IPS-11a (cell line): ENCODE data around the gene SLC66A2.

ENCODE experiments used
- H3K4me3 ChIP-seq: one replicate; pipeline ENCODE4 v1.5.1; 2013; ENCODE audit warnings: low read depth, low read length, control low read depth

Gene SLC66A2

GRCh38 chr18:79952456-79952995, 1.1 kb upstream of the SLC66A2 start:
- H3K4me3 ChIP-seq = peak overlapping the region; percentile 37

DNA sequence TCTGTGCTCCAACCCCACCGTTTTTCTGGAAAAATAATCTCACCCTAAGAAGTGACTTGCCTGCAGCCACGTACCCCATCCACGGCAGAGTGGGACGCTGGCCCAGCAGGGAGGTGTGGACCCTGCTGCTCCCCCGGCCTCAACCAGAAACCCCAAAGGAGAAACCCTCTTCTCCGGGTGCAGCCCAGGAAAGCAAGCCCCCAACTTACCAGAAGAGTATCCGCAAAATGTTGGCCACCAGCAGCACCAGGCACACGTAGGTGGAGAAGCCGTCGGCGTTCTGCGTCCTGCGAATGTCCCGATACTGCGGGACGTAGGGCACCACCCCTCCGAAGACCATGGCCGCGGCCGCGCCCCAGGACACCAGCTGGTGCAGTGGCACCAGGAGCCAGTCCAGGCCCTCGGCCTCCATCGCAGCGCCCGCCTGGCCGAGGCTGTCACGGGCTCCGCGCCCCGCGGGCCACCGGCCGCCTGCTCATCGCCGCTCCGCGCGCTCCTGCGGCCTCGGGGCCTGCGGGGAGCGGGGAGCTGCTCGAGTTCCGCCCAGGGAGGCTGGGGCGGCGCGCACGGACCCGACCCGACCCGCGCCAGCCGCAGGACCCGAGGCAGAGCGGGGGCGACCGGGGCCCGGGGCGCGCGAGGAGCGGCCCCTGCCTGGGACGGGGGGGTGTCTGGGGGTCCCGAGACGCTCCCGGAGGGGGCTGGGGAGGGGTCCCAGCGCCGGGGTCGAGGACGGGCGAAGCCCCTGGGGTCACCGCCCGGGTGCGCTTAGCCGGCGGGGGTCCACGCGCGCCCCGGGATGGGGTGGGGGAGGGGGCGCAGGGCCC, 725 bp downstream of the SLC66A2 start:
- H3K4me3 ChIP-seq = peak overlapping the region; percentile 57

DNA sequence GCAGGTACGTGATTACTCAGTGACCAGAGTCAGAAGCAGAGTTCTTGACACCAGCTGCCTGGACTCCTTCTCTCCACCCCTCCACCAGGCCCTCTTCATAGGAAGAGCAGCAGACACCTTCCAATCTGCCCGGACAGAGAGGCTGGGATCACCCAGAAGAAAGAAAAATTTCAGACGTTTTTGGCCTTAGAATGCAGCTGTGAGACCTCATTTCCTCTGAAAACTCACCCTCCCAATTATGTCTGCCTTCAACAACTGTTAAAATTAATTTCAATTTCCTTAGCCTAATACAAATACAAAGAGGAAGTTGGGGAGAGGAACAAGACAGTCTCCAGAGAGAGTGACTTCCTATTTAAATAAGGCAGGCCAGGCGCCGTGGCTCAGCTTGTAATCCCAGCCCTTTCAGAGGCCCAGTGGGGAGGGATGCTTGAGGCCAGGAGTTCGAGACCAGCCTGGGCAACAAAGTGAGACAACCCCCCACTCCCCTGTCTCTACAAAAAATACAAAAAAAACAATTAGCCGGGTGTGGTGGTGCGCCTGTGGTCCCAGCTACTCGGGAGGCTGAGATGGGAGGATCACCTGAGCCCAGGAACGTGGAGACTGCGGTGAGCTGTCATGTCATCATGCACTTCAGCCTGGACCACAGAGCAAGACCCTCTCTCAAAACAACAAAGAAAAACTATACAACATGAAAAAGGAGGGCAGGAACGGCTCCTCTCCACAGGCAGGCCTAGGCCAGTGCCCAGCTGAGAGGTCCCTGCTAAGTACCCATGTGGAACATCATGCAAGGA, 1.6 kb downstream of the SLC66A2 start:
- H3K4me3 ChIP-seq = peak overlapping the region; percentile 57

GRCh38 chr18:79948719-79949411, 2.6 kb downstream of the SLC66A2 start:
- H3K4me3 ChIP-seq = no peak overlapping the region

GRCh38 chr18:79947881-79948610, 3.4 kb downstream of the SLC66A2 start:
- no peak overlapping the region for H3K4me3 ChIP-seq

- no peak overlapping the region for H3K4me3 ChIP-seq
These were observed 4.2 kb downstream of the SLC66A2 start for GRCh38 chr18:79947054-79947755.

- no peak overlapping the region for H3K4me3 ChIP-seq
These were observed 6.1 kb downstream of the SLC66A2 start for GRCh38 chr18:79945118-79946042.

GRCh38 chr18:79944746-79945117, 6.7 kb downstream of the SLC66A2 start:
- H3K4me3 ChIP-seq = no peak overlapping the region

DNA sequence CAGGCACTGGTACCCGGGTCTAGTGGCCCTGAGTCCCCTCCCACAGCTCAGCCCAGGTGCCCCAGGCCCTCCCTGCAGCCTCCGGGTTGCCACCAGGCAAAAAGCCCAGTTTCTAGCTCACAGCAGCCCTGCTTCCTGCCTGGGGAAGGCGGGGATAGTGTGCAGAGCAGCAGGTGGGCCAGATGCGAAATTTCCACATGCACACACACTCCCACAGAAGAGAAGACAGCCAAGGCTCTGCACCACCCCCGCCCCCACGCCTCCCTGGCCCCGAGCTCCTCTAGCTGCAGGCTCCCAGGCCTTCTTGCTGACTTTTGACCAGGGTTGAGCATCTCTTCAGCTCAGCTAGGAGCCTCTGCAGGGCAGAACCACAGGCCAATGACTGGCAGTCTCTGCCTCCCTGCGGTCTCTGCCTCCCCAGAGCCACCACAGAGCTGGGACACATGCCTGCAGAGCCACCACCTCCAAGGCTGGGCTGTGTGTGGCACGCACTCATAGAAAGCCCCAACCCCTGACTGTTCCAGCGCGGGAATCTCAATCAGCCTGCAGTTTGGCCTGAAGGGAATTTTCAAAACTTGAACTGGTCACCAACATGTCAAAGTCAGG, 7.2 kb downstream of the SLC66A2 start:
- H3K4me3 ChIP-seq = no peak overlapping the region

DNA sequence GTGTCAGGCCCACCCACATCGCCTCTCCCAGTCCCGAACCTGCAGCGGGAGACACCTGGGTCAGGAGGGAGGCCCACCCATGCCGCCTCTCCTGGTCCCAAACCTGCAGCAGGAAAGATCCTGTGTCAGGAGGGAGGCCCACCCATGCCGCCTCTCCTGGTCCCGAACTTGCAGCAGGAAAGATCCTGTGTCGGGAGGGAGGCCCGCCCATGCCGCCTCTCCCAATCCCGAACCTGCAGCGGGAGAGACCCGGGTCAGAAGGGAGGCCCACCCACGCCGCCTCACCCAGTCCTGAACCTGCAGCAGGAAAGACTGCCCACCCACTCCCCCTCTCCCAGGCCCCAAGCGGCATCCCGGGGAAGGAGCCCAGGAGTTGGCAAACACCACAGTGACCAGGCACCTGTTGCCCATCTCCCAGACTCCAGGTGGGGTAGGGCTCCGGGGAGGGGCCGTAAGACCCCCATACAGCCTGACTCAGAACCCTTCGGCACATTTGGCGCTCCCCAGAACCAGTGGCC, 7.8 kb downstream of the SLC66A2 start:
- H3K4me3 ChIP-seq = no peak overlapping the region

- H3K4me3 ChIP-seq = no peak overlapping the region
These were observed 8.5 kb downstream of the SLC66A2 start for GRCh38 chr18:79942786-79943607.

DNA sequence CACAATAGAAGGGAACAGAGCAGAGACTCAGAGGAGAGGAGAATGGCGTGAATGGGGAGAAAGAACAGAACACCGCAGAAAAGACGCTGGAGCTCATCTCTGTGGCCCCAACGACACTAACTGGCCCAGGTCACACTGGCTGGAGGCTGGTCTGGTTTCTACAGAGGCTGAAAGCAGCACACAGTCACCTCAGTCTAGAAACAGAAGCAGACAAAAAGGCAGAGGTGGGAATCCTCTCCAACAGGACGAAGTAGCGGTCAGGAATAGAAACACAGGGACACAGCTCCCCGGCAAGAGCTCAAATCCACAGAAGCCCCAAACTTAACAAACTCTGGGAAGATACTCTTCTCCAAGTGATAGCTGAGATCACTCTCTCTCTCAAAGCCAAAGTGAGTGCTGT, 9.2 kb downstream of the SLC66A2 start:
- no peak overlapping the region for H3K4me3 ChIP-seq

GRCh38 chr18:79941473-79942119, 9.9 kb downstream of the SLC66A2 start:
- no peak overlapping the region for H3K4me3 ChIP-seq

- no peak overlapping the region for H3K4me3 ChIP-seq
These were observed 10.5 kb downstream of the SLC66A2 start for GRCh38 chr18:79940814-79941472.

GRCh38 chr18:79940126-79940813, 11.2 kb downstream of the SLC66A2 start:
- H3K4me3 ChIP-seq = no peak overlapping the region

GRCh38 chr18:79939096-79939495, 12.4 kb downstream of the SLC66A2 start:
- H3K4me3 ChIP-seq = no peak overlapping the region
